ENCODE data around the gene CFDP1. TPM values are rescaled to one million over a fixed set of nuclear protein-coding genes. Genes with fewer than 3 reads are reported as not detected.

Gene CFDP1
- total RNA-seq, 2 donors from 2014 or later: 88.7 to 117 TPM

GRCh38 chr16:75249441-75249840 is 183.9 kb downstream of the CFDP1 start:
- H3K9me3 Mint-ChIP-seq: no peaks in the 10 kb centered on the region
- no peak overlapping the region for H3K27ac Mint-ChIP-seq
- Histone ChIP-seq H3K4me1 (ENCODE audit: control insufficient read depth, insufficient read depth, low read length) (peaks cover 26% of the 10 kb centered on the region), H3K27ac (ENCODE audit: low read depth, low read length) (no peak overlapping the region), H3K9ac (ENCODE audit: extremely low read depth, low read length, poor library complexity, severe bottlenecking) (no peak overlapping the region), H3K4me3 (ENCODE audit: low read length) (peak overlapping the region; percentile 85), H3K27me3 (ENCODE audit: control insufficient read depth, insufficient read depth, low read length, poor library complexity, severe bottlenecking) (no peaks in the 10 kb centered on the region), H3K9me3 (ENCODE audit: control insufficient read depth, low read length) (no peaks in the 10 kb centered on the region), H3K36me3 (ENCODE audit: control insufficient read depth, insufficient read depth, low read length) (no peaks in the 10 kb centered on the region)
- no peak for DNase-seq
- TF ChIP-seq CTCF (conservative IDR thresholded peaks at IDR 0.05): no peak
- peak overlapping the region; percentile 74 for H3K4me3 Mint-ChIP-seq
- WGBS, 2 experiments (ENCODE audit: insufficient coverage in 1 of 2, insufficient read length in 1 of 2): 81 to 86% methylated on average over 4 to 5 of the region's 5 CpGs
- H3K36me3 Mint-ChIP-seq (ENCODE audit: low read depth): no peaks in the 10 kb centered on the region
- peaks cover 31% of the 10 kb centered on the region for H3K4me1 Mint-ChIP-seq
- H3K27me3 Mint-ChIP-seq (ENCODE audit: insufficient read depth): no peaks in the 10 kb centered on the region

- no peak for TF ChIP-seq CTCF (conservative IDR thresholded peaks at IDR 0.05)
- H3K4me3 ChIP-seq (ENCODE audit: low read length): no peak overlapping the region
- H3K27ac Mint-ChIP-seq: peak overlapping the region; percentile 75
- H3K36me3 ChIP-seq (ENCODE audit: control insufficient read depth, insufficient read depth, low read length): no peaks in the 10 kb centered on the region
- peaks cover 29% of the 10 kb centered on the region for H3K4me1 Mint-ChIP-seq
- no peak overlapping the region for H3K9ac ChIP-seq (ENCODE audit: extremely low read depth, low read length, poor library complexity, severe bottlenecking)
- WGBS, 2 experiments (ENCODE audit: insufficient coverage in 1 of 2, insufficient read length in 1 of 2): 91 to 94% methylated on average over 12 to 17 of the region's 17 CpGs
- no peak for DNase-seq
- H3K9me3 Mint-ChIP-seq: no peaks in the 10 kb centered on the region
- H3K27me3 ChIP-seq (ENCODE audit: control insufficient read depth, insufficient read depth, low read length, poor library complexity, severe bottlenecking): no peaks in the 10 kb centered on the region
- H3K9me3 ChIP-seq (ENCODE audit: control insufficient read depth, low read length): no peaks in the 10 kb centered on the region
- H3K4me1 ChIP-seq (ENCODE audit: control insufficient read depth, insufficient read depth, low read length): peaks cover 25% of the 10 kb centered on the region
- H3K27me3 Mint-ChIP-seq (ENCODE audit: insufficient read depth): no peaks in the 10 kb centered on the region
- H3K4me3 Mint-ChIP-seq: no peak overlapping the region
- no peaks in the 10 kb centered on the region for H3K36me3 Mint-ChIP-seq (ENCODE audit: low read depth)
- no peak overlapping the region for H3K27ac ChIP-seq (ENCODE audit: low read depth, low read length)
These were observed 184.5 kb downstream of the CFDP1 start for GRCh38 chr16:75248536-75249380.

GRCh38 chr16:75248142-75248535 is 185.2 kb downstream of the CFDP1 start:
- H3K9me3 Mint-ChIP-seq: no peaks in the 10 kb centered on the region
- peak overlapping the region; percentile 8 for H3K4me3 Mint-ChIP-seq
- Histone ChIP-seq H3K9ac (ENCODE audit: extremely low read depth, low read length, poor library complexity, severe bottlenecking) (no peak overlapping the region), H3K27me3 (ENCODE audit: control insufficient read depth, insufficient read depth, low read length, poor library complexity, severe bottlenecking) (no peaks in the 10 kb centered on the region), H3K4me1 (ENCODE audit: control insufficient read depth, insufficient read depth, low read length) (peaks cover 20% of the 10 kb centered on the region), H3K4me3 (ENCODE audit: low read length) (no peak overlapping the region), H3K36me3 (ENCODE audit: control insufficient read depth, insufficient read depth, low read length) (no peaks in the 10 kb centered on the region), H3K27ac (ENCODE audit: low read depth, low read length) (no peak overlapping the region), H3K9me3 (ENCODE audit: control insufficient read depth, low read length) (no peaks in the 10 kb centered on the region)
- no peaks in the 10 kb centered on the region for H3K27me3 Mint-ChIP-seq (ENCODE audit: insufficient read depth)
- peak overlapping the region; percentile 75 for H3K27ac Mint-ChIP-seq
- peaks cover 26% of the 10 kb centered on the region for H3K4me1 Mint-ChIP-seq
- no peak for TF ChIP-seq CTCF (conservative IDR thresholded peaks at IDR 0.05)
- peaks cover 6% of the 10 kb centered on the region for H3K36me3 Mint-ChIP-seq (ENCODE audit: low read depth)
- no peak for DNase-seq
- WGBS, 2 experiments (ENCODE audit: insufficient coverage in 1 of 2, insufficient read length in 1 of 2): 92 to 97% methylated on average over 10 to 13 of the region's 13 CpGs

Measured in endodermal cell (in vitro differentiated cells).